HepG2 (cell line): ENCODE measurements around the gene RAB5A. TPM values are rescaled to one million over a fixed set of nuclear protein-coding genes. Genes with fewer than 3 reads are reported as not detected.

Experiments
- KDM5B ChIP-seq: sonication (generic); formaldehyde crosslinking; IDR thresholded peaks from 2 replicates; pipeline ENCODE4 v1.4.0; 2020; ENCODE audit warnings: missing genetic modification reagents, mild to moderate bottlenecking, borderline replicate concordance
- LBX2 ChIP-seq: sonication (generic); formaldehyde crosslinking; IDR thresholded peaks from 2 replicates; pipeline ENCODE4 v1.5.0; 2020; ENCODE audit warnings: missing genetic modification reagents, mild to moderate bottlenecking, borderline replicate concordance
- REL ChIP-seq: sonication (generic); formaldehyde crosslinking; conservative IDR thresholded peaks from 2 replicates; pipeline ENCODE4 v1.8.0; 2022; ENCODE audit warnings: mild to moderate bottlenecking, missing genetic modification reagents, moderate library complexity
- TRIM24 ChIP-seq: sonication (generic); formaldehyde crosslinking; IDR thresholded peaks from 2 replicates; pipeline ENCODE4 v1.8.0; 2022; ENCODE audit warnings: mild to moderate bottlenecking, missing genetic modification reagents
- ZFYVE20 ChIP-seq: sonication (generic); formaldehyde crosslinking; IDR thresholded peaks from 2 replicates; pipeline ENCODE4 v1.8.0; 2023; ENCODE audit warnings: low read depth, mild to moderate bottlenecking, moderate library complexity, missing genetic modification reagents, borderline replicate concordance
- ZNF318 ChIP-seq: sonication (generic); formaldehyde crosslinking; IDR thresholded peaks from 2 replicates; pipeline ENCODE4 v1.4.0; 2020; ENCODE audit warnings: mild to moderate bottlenecking, missing genetic modification reagents
- ZNF33A ChIP-seq: sonication (generic); formaldehyde crosslinking; IDR thresholded peaks from 2 replicates; pipeline ENCODE4 v1.5.1; 2020; ENCODE audit warnings: missing genetic modification reagents, mild to moderate bottlenecking, moderate library complexity, borderline replicate concordance
- ZNF556 ChIP-seq: sonication (generic); formaldehyde crosslinking; IDR thresholded peaks from 2 replicates; pipeline ENCODE4 v1.4.0; 2020; ENCODE audit warnings: mild to moderate bottlenecking, missing genetic modification reagents, borderline replicate concordance
- ZNF562 ChIP-seq: sonication (generic); formaldehyde crosslinking; IDR thresholded peaks from 2 replicates; pipeline ENCODE4 v1.8.0; 2022; ENCODE audit warnings: missing genetic modification reagents, borderline replicate concordance
- ZNF567 ChIP-seq: sonication (generic); formaldehyde crosslinking; IDR thresholded peaks from 2 replicates; pipeline ENCODE4 v1.8.1; 2023; ENCODE audit warnings: mild to moderate bottlenecking, missing genetic modification reagents, borderline replicate concordance
- ZNF784 ChIP-seq: sonication (generic); formaldehyde crosslinking; IDR thresholded peaks from 2 replicates; pipeline ENCODE4 v1.5.1; 2020; ENCODE audit warnings: missing genetic modification reagents, mild to moderate bottlenecking, borderline replicate concordance
- polyA plus RNA-seq, 8 experiments: library from polyadenylated mRNA; depleted of rRNA in 3 of 8; stranded (reverse) in 7 of 8; unstranded in 1 of 8; fragments of >200 nt; fragmentation: Illumina TruSeq in 4 of 8; extraction: Trizol in 4 of 8; gene quantifications; 2 replicates each; pipeline versions ENCODE4 v1.2.1 to v1.2.3, GENCODE V29; 2011 to 2016; ENCODE audit warnings: low read depth in 4 of 8, missing spikeins in 1 of 8, mixed read lengths in 1 of 8; ENCODE audit not compliant: insufficient read depth in 1 of 8
- total RNA-seq, 5 experiments: library from RNA; depleted of rRNA; stranded (reverse); fragments of >200 nt; fragmentation: Illumina TruSeq; extraction: Trizol; gene quantifications; 2 replicates each; pipeline ENCODE4 v1.2.3, GENCODE V29; 2016; ENCODE audit warnings: low read depth in 1 of 5
- TF ChIP-seq, protein P1 (sequence below): sonication (generic); formaldehyde crosslinking; IDR thresholded peaks from 2 replicates; pipeline ENCODE4 v1.8.1; 2023; ENCODE audit warnings: mild to moderate bottlenecking, missing genetic modification reagents
- TF ChIP-seq, protein P2 (sequence below): sonication (generic); formaldehyde crosslinking; IDR thresholded peaks from 2 replicates; pipeline ENCODE4 v1.5.1; 2020; ENCODE audit warnings: missing genetic modification reagents, mild to moderate bottlenecking, borderline replicate concordance
- TF ChIP-seq, protein P3 (sequence below): IDR thresholded peaks from 2 replicates; pipeline ENCODE4 v1.6.1; 2016; ENCODE audit warnings: missing biosample characterization, missing genetic modification reagents, low read depth

Gene RAB5A
- total and polyA plus RNA-seq, 2 of the 13 experiments (the other 11 are each of a cell fraction or from before 2014, with no cell fraction given), result 16.0 to 27.1 TPM

DNA sequence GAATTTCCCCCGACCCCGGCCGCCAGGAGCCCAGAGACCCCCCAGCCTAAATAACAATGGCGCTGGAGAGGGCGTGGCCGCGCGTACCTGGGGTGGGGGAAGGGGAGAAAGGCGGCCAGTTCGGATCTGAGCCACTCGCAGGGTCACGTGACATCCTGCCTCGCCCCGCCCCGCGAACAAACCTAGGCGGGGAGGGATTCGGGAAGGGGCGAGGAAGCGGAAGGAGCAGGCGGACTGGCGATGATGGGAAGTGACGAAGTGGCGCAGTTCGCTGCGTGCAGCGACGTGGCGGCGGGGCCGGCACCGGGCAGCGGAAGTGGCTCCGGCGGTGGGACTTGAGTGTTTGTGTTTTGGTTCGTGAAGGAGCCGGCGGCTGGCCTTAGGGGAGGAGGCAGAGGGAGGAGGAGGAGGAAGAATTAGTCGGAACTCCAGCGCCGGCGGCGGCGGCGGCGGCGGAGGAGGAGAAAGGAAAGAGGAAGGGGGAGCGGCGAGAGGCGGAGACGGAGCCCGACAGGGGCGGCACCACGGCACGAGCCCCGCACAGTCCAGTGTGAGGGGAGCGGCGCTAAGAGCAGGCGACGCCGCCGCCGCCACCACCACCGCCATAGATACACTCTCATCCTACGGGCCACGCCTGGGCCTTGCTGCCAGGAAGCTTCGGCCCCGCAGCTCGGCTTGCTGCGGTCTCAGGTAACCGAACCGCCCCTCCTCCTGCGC is at the start of gene RAB5A (continued):
- TF ChIP-seq ZNF784 (CRISPR knock-in tag), result no peak
- TF ChIP-seq REL, result peak; percentile 67; the same call in 1 of the 2 replicates
- 0 out of 2 replicates have a peak, but pooled peaks have one; percentile 54 for TF ChIP-seq LBX2 (CRISPR knock-in tag)
- TF ChIP-seq ZNF318, result no peak
- TF ChIP-seq, protein P1, sequence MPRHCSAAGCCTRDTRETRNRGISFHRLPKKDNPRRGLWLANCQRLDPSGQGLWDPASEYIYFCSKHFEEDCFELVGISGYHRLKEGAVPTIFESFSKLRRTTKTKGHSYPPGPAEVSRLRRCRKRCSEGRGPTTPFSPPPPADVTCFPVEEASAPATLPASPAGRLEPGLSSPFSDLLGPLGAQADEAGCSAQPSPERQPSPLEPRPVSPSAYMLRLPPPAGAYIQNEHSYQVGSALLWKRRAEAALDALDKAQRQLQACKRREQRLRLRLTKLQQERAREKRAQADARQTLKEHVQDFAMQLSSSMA (CRISPR knock-in tag), result no peak
- no peak for TF ChIP-seq TRIM24
- TF ChIP-seq ZNF562 (CRISPR knock-in tag), result peak; percentile 29; the same call in 1 of the 2 replicates
- TF ChIP-seq ZNF556 (CRISPR knock-in tag), result no peak; the same call in 1 of the 2 replicates
- TF ChIP-seq, protein P2, sequence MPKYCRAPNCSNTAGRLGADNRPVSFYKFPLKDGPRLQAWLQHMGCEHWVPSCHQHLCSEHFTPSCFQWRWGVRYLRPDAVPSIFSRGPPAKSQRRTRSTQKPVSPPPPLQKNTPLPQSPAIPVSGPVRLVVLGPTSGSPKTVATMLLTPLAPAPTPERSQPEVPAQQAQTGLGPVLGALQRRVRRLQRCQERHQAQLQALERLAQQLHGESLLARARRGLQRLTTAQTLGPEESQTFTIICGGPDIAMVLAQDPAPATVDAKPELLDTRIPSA (CRISPR knock-in tag), result no peak; the same call in 1 of the 2 replicates
- TF ChIP-seq, protein P3, sequence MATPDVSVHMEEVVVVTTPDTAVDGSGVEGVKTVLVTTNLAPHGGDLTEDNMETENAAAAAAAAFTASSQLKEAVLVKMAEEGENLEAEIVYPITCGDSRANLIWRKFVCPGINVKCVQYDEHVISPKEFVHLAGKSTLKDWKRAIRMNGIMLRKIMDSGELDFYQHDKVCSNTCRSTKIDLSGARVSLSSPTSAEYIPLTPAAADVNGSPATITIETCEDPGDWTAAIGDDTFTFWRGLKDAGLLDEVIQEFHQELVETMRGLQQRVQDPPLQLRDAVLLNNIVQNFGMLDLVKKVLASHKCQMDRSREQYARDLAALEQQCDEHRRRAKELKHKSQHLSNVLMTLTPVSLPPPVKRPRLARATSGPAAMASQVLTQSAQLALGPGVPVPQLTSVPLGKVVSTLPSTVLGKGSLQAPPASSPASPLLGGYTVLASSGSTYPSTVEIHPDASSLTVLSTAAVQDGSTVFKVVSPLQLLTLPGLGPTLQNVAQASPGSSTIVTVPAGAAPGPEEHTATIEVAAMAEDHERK (CRISPR knock-in tag), result peak; percentile 92
- no peak for TF ChIP-seq ZNF33A (CRISPR knock-in tag)
- TF ChIP-seq KDM5B, result no peak; the same call in 1 of the 2 replicates
- TF ChIP-seq ZNF567 (CRISPR knock-in tag), result no peak
- TF ChIP-seq ZFYVE20 (CRISPR knock-in tag), result no peak
